ENCODE measurements around the gene CD6.

CD6 gene, protein sequence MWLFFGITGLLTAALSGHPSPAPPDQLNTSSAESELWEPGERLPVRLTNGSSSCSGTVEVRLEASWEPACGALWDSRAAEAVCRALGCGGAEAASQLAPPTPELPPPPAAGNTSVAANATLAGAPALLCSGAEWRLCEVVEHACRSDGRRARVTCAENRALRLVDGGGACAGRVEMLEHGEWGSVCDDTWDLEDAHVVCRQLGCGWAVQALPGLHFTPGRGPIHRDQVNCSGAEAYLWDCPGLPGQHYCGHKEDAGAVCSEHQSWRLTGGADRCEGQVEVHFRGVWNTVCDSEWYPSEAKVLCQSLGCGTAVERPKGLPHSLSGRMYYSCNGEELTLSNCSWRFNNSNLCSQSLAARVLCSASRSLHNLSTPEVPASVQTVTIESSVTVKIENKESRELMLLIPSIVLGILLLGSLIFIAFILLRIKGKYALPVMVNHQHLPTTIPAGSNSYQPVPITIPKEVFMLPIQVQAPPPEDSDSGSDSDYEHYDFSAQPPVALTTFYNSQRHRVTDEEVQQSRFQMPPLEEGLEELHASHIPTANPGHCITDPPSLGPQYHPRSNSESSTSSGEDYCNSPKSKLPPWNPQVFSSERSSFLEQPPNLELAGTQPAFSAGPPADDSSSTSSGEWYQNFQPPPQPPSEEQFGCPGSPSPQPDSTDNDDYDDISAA

GRCh38 chr11:60971520-60971919, at the start of gene CD6:
Gene CD6 (plus strand): TSS chr11:60971680. CDS start chr11:60971866, 186 bp downstream.
- H3K4me3 ChIP-seq (ENCODE audit: low read depth, low read length) = no peak within 1 kb of the TSS
- ChIA-PET POLR2A (no interaction called here), CTCF (interaction anchor here (0.6 to 2.6 kb wide), 6 partner anchors 8 to 162 kb away, joined by 3 to 10 read pairs (median 3); no protein-coding TSS in a partner anchor)
- no peaks in the 10 kb centered on the region for H3K4me1 ChIP-seq (ENCODE audit: control insufficient read depth, insufficient read depth, low read length)
- TF ChIP-seq OSR2 (tag by site-specific recombination; IDR thresholded peaks at IDR 0.05) = no peak
- TF ChIP-seq ZNF423 (tag by site-specific recombination; IDR thresholded peaks at IDR 0.05) = no peak
- TF ChIP-seq ZNF785 (tag by site-specific recombination; IDR thresholded peaks at IDR 0.05) = no peak
- TF ChIP-seq ZNF274 (IDR thresholded peaks at IDR 0.05; ENCODE audit: low read length) = no peak
- no peak for TF ChIP-seq ZNF274 (tag by site-specific recombination; IDR thresholded peaks at IDR 0.05; ENCODE audit: borderline replicate concordance)
- TF ChIP-seq ZNF324 (tag by site-specific recombination; IDR thresholded peaks at IDR 0.05) = no peak
- TF ChIP-seq MZF1 (tag by site-specific recombination; IDR thresholded peaks at IDR 0.05; ENCODE audit: borderline replicate concordance) = no peak
- TF ChIP-seq KLF8 (tag by site-specific recombination; IDR thresholded peaks at IDR 0.05) = no peak
- TF ChIP-seq PATZ1 (tag by site-specific recombination; IDR thresholded peaks at IDR 0.05) = no peak
- no peak for TF ChIP-seq ZNF2 (tag by site-specific recombination; IDR thresholded peaks at IDR 0.05)
- no peak for TF ChIP-seq ZNF19 (tag by site-specific recombination; IDR thresholded peaks at IDR 0.05; ENCODE audit: low read depth)
- no peak for TF ChIP-seq ZNF549 (tag by site-specific recombination; IDR thresholded peaks at IDR 0.05)
- TF ChIP-seq INSM2 (tag by site-specific recombination; IDR thresholded peaks at IDR 0.05) = no peak
- TF ChIP-seq, protein P1, sequence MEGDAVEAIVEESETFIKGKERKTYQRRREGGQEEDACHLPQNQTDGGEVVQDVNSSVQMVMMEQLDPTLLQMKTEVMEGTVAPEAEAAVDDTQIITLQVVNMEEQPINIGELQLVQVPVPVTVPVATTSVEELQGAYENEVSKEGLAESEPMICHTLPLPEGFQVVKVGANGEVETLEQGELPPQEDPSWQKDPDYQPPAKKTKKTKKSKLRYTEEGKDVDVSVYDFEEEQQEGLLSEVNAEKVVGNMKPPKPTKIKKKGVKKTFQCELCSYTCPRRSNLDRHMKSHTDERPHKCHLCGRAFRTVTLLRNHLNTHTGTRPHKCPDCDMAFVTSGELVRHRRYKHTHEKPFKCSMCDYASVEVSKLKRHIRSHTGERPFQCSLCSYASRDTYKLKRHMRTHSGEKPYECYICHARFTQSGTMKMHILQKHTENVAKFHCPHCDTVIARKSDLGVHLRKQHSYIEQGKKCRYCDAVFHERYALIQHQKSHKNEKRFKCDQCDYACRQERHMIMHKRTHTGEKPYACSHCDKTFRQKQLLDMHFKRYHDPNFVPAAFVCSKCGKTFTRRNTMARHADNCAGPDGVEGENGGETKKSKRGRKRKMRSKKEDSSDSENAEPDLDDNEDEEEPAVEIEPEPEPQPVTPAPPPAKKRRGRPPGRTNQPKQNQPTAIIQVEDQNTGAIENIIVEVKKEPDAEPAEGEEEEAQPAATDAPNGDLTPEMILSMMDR (tag by site-specific recombination; IDR thresholded peaks at IDR 0.05) = no peak
- no peak for TF ChIP-seq ZNF521 (tag by site-specific recombination; IDR thresholded peaks at IDR 0.05)
- no peak for TF ChIP-seq ZNF26 (tag by site-specific recombination; IDR thresholded peaks at IDR 0.05)
- no peak for TF ChIP-seq ZNF354C (tag by site-specific recombination; IDR thresholded peaks at IDR 0.05; ENCODE audit: borderline replicate concordance, low read depth)
- TF ChIP-seq, protein P2, sequence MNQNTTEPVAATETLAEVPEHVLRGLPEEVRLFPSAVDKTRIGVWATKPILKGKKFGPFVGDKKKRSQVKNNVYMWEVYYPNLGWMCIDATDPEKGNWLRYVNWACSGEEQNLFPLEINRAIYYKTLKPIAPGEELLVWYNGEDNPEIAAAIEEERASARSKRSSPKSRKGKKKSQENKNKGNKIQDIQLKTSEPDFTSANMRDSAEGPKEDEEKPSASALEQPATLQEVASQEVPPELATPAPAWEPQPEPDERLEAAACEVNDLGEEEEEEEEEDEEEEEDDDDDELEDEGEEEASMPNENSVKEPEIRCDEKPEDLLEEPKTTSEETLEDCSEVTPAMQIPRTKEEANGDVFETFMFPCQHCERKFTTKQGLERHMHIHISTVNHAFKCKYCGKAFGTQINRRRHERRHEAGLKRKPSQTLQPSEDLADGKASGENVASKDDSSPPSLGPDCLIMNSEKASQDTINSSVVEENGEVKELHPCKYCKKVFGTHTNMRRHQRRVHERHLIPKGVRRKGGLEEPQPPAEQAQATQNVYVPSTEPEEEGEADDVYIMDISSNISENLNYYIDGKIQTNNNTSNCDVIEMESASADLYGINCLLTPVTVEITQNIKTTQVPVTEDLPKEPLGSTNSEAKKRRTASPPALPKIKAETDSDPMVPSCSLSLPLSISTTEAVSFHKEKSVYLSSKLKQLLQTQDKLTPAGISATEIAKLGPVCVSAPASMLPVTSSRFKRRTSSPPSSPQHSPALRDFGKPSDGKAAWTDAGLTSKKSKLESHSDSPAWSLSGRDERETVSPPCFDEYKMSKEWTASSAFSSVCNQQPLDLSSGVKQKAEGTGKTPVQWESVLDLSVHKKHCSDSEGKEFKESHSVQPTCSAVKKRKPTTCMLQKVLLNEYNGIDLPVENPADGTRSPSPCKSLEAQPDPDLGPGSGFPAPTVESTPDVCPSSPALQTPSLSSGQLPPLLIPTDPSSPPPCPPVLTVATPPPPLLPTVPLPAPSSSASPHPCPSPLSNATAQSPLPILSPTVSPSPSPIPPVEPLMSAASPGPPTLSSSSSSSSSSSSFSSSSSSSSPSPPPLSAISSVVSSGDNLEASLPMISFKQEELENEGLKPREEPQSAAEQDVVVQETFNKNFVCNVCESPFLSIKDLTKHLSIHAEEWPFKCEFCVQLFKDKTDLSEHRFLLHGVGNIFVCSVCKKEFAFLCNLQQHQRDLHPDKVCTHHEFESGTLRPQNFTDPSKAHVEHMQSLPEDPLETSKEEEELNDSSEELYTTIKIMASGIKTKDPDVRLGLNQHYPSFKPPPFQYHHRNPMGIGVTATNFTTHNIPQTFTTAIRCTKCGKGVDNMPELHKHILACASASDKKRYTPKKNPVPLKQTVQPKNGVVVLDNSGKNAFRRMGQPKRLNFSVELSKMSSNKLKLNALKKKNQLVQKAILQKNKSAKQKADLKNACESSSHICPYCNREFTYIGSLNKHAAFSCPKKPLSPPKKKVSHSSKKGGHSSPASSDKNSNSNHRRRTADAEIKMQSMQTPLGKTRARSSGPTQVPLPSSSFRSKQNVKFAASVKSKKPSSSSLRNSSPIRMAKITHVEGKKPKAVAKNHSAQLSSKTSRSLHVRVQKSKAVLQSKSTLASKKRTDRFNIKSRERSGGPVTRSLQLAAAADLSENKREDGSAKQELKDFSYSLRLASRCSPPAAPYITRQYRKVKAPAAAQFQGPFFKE (tag by site-specific recombination; IDR thresholded peaks at IDR 0.05; ENCODE audit: borderline replicate concordance) = no peak
- TF ChIP-seq ZNF138 (tag by site-specific recombination; IDR thresholded peaks at IDR 0.05; ENCODE audit: borderline replicate concordance) = no peak
- no peak for TF ChIP-seq ZNF658 (tag by site-specific recombination; IDR thresholded peaks at IDR 0.05)
- no peaks in the 10 kb centered on the region for H3K36me3 ChIP-seq (ENCODE audit: control insufficient read depth in 2 of 2, insufficient read depth in 1 of 2, low read length in 2 of 2)
- no peak within 1 kb of the TSS for H3K27ac ChIP-seq (ENCODE audit: extremely low read depth, low read depth, low read length)
- H3K9me3 ChIP-seq (ENCODE audit: control insufficient read depth, insufficient read depth, low read depth, low read length) = no peaks in the 10 kb centered on the region

Measured in HEK293 (cell line).